ENCODE data around the gene RING1.
"Not testable (repeated sequence)": the region's sequence is repeated elsewhere in the genome, so short reads cannot be mapped to it uniquely, and the experiment has no call there.

The RING1 gene

GRCh38 chr6:33211666-33212422 lies 3.5 kb downstream of the RING1 start:
- Mint-ChIP-seq H3K27ac (no peak overlapping the region), H3K36me3 (ENCODE audit: insufficient read depth) (peaks cover 23% of the 10 kb centered on the region), H3K4me1 (ENCODE audit: low read depth in 2 of 2) (peaks cover 30 to 36% of the 10 kb centered on the region in 2 donors), H3K4me3 (no peak overlapping the region), H3K9me3 (no peaks in the 10 kb centered on the region), H3K27me3 (peaks cover 40 to 48% of the 10 kb centered on the region in 2 donors)
- DNase-seq (no peak), ATAC-seq (replicated peaks) (no peak)

GRCh38 chr6:33212857-33213165 lies 4.5 kb downstream of the RING1 start:
- ATAC-seq (replicated peaks) (no peak), DNase-seq (no peak)
- H3K27me3 Mint-ChIP-seq = peaks cover 50 to 58% of the 10 kb centered on the region in 2 donors
- peaks cover 21% of the 10 kb centered on the region for H3K36me3 Mint-ChIP-seq (ENCODE audit: insufficient read depth)
- H3K4me3 Mint-ChIP-seq = peak overlapping the region; percentile 49 to 58
- H3K27ac Mint-ChIP-seq = no peak overlapping the region
- H3K4me1 Mint-ChIP-seq (ENCODE audit: low read depth in 2 of 2) = peaks cover 29 to 32% of the 10 kb centered on the region in 2 donors
- H3K9me3 Mint-ChIP-seq = no peaks in the 10 kb centered on the region

DNA sequence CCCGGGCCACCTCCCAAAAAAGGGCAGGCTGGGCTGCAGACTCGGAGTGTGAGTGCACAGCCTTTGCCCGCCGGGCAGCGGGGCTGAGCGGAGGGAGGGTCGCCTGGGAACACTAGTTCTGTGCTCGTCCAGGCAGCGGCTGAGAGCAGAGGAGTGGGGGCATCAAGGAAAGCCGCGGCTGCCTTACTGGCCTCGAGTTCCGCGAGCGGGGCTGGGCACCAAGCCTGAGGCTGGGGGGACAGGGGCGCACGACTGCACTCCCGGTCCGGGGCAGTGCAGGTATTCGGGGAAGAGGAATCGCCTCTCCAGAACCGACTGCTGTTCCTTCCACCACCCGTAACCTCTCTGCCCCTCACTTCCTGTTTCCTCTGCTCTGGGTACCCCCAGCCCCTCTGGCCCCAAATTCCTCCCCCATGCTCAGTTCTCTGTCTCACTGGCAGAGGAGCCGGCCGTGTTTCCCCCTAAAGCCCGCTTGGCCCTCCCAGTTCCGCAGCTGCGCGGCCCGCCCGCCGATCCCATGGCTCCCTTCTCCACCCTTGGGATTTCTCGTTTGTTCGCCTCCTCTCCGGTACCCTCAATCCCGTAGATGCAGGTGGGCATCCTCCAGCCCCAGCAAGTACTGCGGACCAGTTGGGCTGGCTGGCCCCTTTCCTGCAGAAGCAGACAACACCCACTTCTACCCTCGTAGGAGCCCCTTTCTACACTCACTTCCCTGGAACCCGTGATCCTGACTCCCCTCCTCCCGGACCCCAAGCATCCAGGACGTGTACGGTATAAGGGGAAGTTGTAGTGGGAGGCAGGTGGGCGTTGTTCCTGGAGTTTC lies 5.1 kb downstream of the RING1 start:
- Mint-ChIP-seq H3K27me3 (peaks cover 56 to 64% of the 10 kb centered on the region in 2 donors), H3K4me1 (ENCODE audit: low read depth in 2 of 2) (peaks cover 27 to 31% of the 10 kb centered on the region in 2 donors), H3K4me3 (peak overlapping the region; percentile 49 to 58), H3K27ac (peak overlapping the region; percentile 27 to 49), H3K9me3 (no peaks in the 10 kb centered on the region), H3K36me3 (ENCODE audit: insufficient read depth) (peaks cover 16% of the 10 kb centered on the region)
- ATAC-seq (replicated peaks) (peak; percentile 21), DNase-seq (no peak)

GRCh38 chr6:33213989-33214335 lies 5.7 kb downstream of the RING1 start:
- ATAC-seq (replicated peaks) = no peak
- Mint-ChIP-seq H3K27ac (peak overlapping the region; percentile 27 to 49), H3K9me3 (no peaks in the 10 kb centered on the region), H3K27me3 (peaks cover 62 to 70% of the 10 kb centered on the region in 2 donors), H3K36me3 (ENCODE audit: insufficient read depth) (peaks cover 13% of the 10 kb centered on the region), H3K4me3 (peak overlapping the region; percentile 49 to 58), H3K4me1 (ENCODE audit: low read depth in 2 of 2) (peaks cover 24 to 27% of the 10 kb centered on the region in 2 donors)
- no peak for DNase-seq

DNA sequence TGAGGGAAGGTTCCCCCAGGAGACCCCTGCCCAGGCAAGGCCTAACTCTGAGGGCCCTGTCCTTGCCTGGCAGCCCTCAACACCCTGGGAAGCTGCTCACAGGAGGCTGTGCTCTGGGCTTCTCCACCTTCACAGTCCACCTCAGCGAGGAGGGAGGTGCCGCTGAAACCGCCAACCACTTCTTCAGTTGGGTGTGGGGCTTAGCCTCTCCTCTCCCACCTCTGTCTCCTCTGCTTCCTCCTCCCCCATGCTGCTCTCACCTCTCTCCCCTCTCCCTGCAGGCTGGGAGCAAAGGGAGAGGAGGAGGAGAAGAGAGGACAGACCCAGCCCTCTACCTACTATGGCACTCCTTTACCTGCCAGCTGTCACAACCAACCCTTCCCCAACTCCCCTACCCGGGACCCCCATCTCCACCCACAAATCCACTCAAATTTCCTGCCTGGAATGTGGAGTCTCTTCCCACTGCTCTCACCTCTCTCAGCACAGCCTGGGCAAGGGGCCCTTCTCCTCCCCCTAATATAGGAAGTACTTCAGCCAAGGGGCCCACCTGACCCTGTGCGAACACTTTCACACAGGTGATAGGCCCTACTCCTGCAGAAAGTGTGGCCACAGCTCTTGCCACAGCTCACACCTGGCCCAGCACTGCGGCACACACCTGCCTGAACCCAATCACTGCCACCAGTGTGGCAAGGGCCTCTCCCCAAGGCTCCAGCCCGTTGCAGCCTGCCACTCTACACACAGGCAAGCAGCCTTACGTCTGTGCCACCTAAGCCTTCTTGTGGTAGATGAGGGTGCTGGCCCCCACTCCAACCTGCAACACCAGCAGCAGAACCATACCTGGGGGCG lies 7.2 kb downstream of the RING1 start:
- Mint-ChIP-seq H3K4me3 (no peak overlapping the region), H3K36me3 (ENCODE audit: insufficient read depth) (peaks cover 10% of the 10 kb centered on the region), H3K4me1 (ENCODE audit: low read depth in 2 of 2) (peaks cover 15 to 19% of the 10 kb centered on the region in 2 donors), H3K27me3 (peaks cover 70 to 82% of the 10 kb centered on the region in 2 donors), H3K9me3 (no peaks in the 10 kb centered on the region), H3K27ac (no peak overlapping the region)
- DNase-seq (no peak), ATAC-seq (replicated peaks) (no peak)

GRCh38 chr6:33216117-33216649 lies 7.9 kb downstream of the RING1 start:
- Mint-ChIP-seq H3K27ac (no peak overlapping the region), H3K4me3 (no peak overlapping the region), H3K4me1 (ENCODE audit: low read depth in 2 of 2) (peaks cover 15 to 19% of the 10 kb centered on the region in 2 donors), H3K27me3 (peaks cover 72 to 85% of the 10 kb centered on the region in 2 donors), H3K36me3 (ENCODE audit: insufficient read depth) (peaks cover 7% of the 10 kb centered on the region), H3K9me3 (no peaks in the 10 kb centered on the region)
- ATAC-seq (replicated peaks) = no peak
- no peak for DNase-seq

GRCh38 chr6:33217246-33217645 lies 8.9 kb downstream of the RING1 start:
- Mint-ChIP-seq H3K4me3 (no peak overlapping the region), H3K27ac (no peak overlapping the region), H3K36me3 (ENCODE audit: insufficient read depth) (peaks cover 4% of the 10 kb centered on the region), H3K27me3 (peaks cover 81 to 91% of the 10 kb centered on the region in 2 donors), H3K4me1 (ENCODE audit: low read depth in 2 of 2) (peaks cover 15 to 19% of the 10 kb centered on the region in 2 donors), H3K9me3 (no peaks in the 10 kb centered on the region)
- no peak for ATAC-seq (replicated peaks)
- DNase-seq = no peak

DNA sequence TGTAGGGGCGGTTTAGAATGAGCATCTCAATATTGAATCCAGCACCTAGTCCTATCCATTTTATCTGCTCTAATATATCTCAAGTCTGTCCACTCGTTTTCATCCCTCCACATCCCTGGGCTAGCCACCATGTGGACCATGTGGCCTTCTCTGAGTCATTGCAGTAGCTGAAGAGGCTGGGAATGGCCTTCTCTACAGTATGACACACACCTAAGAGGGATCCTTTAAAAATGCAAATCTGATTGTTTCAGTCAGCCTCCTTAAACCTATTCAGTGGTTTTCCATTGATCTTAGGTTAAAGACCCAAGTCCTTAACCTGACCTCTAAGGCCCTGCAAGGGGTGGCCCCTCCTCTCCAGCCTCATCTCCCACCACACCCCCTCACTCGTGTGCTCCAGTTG lies 9.4 kb downstream of the RING1 start:
- no peak for DNase-seq
- no peaks in the 10 kb centered on the region for H3K9me3 Mint-ChIP-seq
- H3K27me3 Mint-ChIP-seq = peaks cover 81 to 91% of the 10 kb centered on the region in 2 donors

GRCh38 chr6:33226503-33227120 lies 18.3 kb downstream of the RING1 start:
- DNase-seq; H3K36me3 Mint-ChIP-seq (ENCODE audit: insufficient read depth); H3K27ac Mint-ChIP-seq; H3K9me3 Mint-ChIP-seq; H3K4me1 Mint-ChIP-seq (ENCODE audit: low read depth in 2 of 2); ATAC-seq (replicated peaks); H3K4me3 Mint-ChIP-seq: not testable (repeated sequence)
- H3K27me3 Mint-ChIP-seq = peaks cover 50 to 70% of the 10 kb centered on the region in 2 donors

More for the DNA sequence above, 9.4 kb downstream of the RING1 start:
- H3K27ac Mint-ChIP-seq = no peak overlapping the region
- peaks cover 3% of the 10 kb centered on the region for H3K36me3 Mint-ChIP-seq (ENCODE audit: insufficient read depth)
- H3K4me1 Mint-ChIP-seq (ENCODE audit: low read depth in 2 of 2) = peaks cover 13 to 17% of the 10 kb centered on the region in 2 donors
- ATAC-seq (replicated peaks) = no peak
- no peak overlapping the region for H3K4me3 Mint-ChIP-seq

DNA sequence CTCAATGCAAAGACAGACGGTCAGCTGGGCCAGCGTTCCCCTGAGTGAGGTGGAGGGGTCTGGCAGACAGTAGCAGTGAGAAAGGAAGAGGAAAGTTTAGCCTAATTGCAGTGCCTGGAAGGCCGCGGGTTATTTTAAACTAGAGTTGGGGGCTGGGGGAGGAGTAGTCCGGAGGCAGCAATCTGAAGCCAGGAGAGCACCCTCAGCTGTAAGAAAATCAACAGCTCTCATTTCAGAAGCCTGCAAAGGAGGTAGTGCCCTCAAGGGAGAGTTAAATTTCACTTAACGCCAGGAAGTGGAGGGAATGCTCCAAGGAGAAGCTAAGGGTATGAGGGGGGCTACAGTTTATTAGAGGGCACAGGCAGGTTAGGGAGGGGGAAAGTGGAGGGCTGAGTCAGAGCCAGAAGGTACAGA lies 26.9 kb downstream of the RING1 start:
- H3K27me3 Mint-ChIP-seq = peaks cover 43 to 73% of the 10 kb centered on the region in 2 donors

DNA sequence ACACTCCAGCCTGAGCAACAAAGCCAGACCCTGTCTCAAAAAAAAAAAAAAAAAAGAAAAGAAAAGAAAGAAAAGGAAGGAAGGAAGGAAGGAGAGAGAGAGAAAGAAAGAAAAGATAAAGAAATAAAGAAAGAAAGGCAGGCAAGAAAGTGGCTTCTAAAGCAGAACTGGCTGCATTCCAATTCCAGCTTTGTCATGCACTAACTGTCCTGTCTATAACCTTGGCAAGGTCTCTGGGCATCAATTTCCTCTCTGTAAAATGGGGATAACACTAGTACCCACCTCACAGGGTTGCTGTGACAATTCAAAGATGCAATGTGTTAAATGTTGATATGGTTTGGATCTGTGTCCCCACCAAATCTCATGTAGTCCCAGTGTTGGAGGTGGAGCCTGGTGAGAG lies 28.0 kb downstream of the RING1 start:
- no peak overlapping the region for H3K4me3 Mint-ChIP-seq
- peaks cover 3% of the 10 kb centered on the region for H3K36me3 Mint-ChIP-seq (ENCODE audit: insufficient read depth)
- no peaks in the 10 kb centered on the region for H3K4me1 Mint-ChIP-seq (ENCODE audit: low read depth in 2 of 2)
- H3K27me3 Mint-ChIP-seq = peaks cover 43 to 69% of the 10 kb centered on the region in 2 donors
- H3K27ac Mint-ChIP-seq = no peak overlapping the region
- ATAC-seq (replicated peaks) = no peak
- H3K9me3 Mint-ChIP-seq = no peaks in the 10 kb centered on the region
- no peak for DNase-seq

More for the DNA sequence above, 26.9 kb downstream of the RING1 start:
- H3K4me3 Mint-ChIP-seq = no peak overlapping the region
- ATAC-seq (replicated peaks) (no peak), DNase-seq (no peak)
- H3K36me3 Mint-ChIP-seq (ENCODE audit: insufficient read depth) = peaks cover 3% of the 10 kb centered on the region
- H3K9me3 Mint-ChIP-seq = no peaks in the 10 kb centered on the region
- no peaks in the 10 kb centered on the region for H3K4me1 Mint-ChIP-seq (ENCODE audit: low read depth in 2 of 2)
- no peak overlapping the region for H3K27ac Mint-ChIP-seq

GRCh38 chr6:33236852-33237251 lies 28.6 kb downstream of the RING1 start:
- Mint-ChIP-seq H3K9me3 (no peaks in the 10 kb centered on the region), H3K36me3 (ENCODE audit: insufficient read depth) (peaks cover 3% of the 10 kb centered on the region), H3K27me3 (peaks cover 39 to 64% of the 10 kb centered on the region in 2 donors), H3K4me1 (ENCODE audit: low read depth in 2 of 2) (no peaks in the 10 kb centered on the region), H3K27ac (no peak overlapping the region), H3K4me3 (no peak overlapping the region)
- DNase-seq (no peak), ATAC-seq (replicated peaks) (no peak)

DNA sequence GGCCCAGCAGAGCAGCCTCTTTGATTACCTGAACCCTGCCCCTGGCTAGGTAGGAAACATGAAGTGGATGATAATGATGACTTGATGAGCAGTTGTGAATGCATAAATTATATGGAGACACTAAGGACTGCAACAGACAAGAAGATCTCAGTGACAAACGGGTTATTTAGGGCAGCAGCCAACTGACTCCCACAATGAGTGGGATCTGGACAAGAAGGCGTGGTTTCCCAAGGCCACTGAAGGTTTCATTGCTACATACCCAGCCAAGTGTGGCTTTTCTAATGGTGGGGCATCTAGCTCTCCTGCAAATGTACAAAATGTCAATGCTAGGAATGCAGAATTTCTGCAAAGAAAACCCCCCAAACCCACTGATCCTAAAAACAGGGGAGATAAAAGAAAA lies 29.4 kb downstream of the RING1 start:
- Mint-ChIP-seq H3K27me3 (peaks cover 39 to 55% of the 10 kb centered on the region in 2 donors), H3K36me3 (ENCODE audit: insufficient read depth) (peaks cover 3% of the 10 kb centered on the region), H3K4me3 (no peak overlapping the region), H3K27ac (no peak overlapping the region), H3K4me1 (ENCODE audit: low read depth in 2 of 2) (no peaks in the 10 kb centered on the region), H3K9me3 (no peaks in the 10 kb centered on the region)
- no peak for ATAC-seq (replicated peaks)
- no peak for DNase-seq

All from effector memory CD8-positive, alpha-beta T cell (primary cell).